HCT116 (cell line): ENCODE results near the gene DPP6. TPM values are rescaled to one million over a fixed set of nuclear protein-coding genes. Genes with fewer than 3 reads are reported as not detected.

Experiments used
- ATAC-seq: fragments of 200-7000 bp; cut with Tn5 transposase; 2 replicates; pipeline ENCODE4 v1.9.1; 2020; ENCODE audit warnings: mild to moderate bottlenecking, moderate library complexity
- BruUV-seq: library from RNA; stranded (reverse); fragments of 400-500 nt; replicated peaks from 2 replicates; lab custom pipeline; 2021; lab: Mats Ljungman, UMichigan
- CTCF ChIA-PET: fragments of 300-600 bp; sonication (Branson Sonifier 250); formaldehyde crosslinking; loops from one replicate; lab custom pipeline; 2021; ENCODE audit warnings: antibody characterized with exemption; lab: Charles Lee
- POLR2A ChIA-PET: fragments of 300-600, 350-600 bp; sonication (Branson Sonifier 250); formaldehyde crosslinking; loops from one replicate; lab custom pipeline; 2021; ENCODE audit warnings: antibody characterized with exemption; lab: Charles Lee
- RAD21 ChIA-PET, 2 experiments: fragments of 300-600 bp; sonication (Branson Sonifier 250); formaldehyde crosslinking; loops; one replicate each; lab custom pipeline; 2023; ENCODE audit warnings: low total read pairs in 2 of 2; ENCODE audit not compliant: uncharacterized antibody in 2 of 2, unreplicated experiment in 2 of 2, low non-redundant PET in 1 of 2; lab: Charles Lee
- DNase-seq: peaks from one replicate; pipeline ENCODE4 v3.0.0-alpha.2; 2010; ENCODE audit warnings: low read depth, low spot score
- H2AFZ ChIP-seq: fragments of 200-600 bp; shearing (Covaris generic), sonication (generic); 2 replicates; pipeline ENCODE4 v1.6.1; 2017; ENCODE audit warnings: low read depth, mixed run types, mixed read lengths, antibody characterized with exemption, low read length; ENCODE audit not compliant: poor library complexity, severe bottlenecking
- H3K27ac ChIP-seq: 2 replicates; pipeline ENCODE4 v1.5.1; 2012; ENCODE audit warnings: low read depth, low read length
- H3K27me3 ChIP-seq: fragments of 200-600 bp; sonication (generic); 2 replicates; pipeline ENCODE4 v1.6.1; 2016; ENCODE audit warnings: mixed run types, low read length, mixed read lengths; ENCODE audit not compliant: insufficient read depth
- H3K36me3 ChIP-seq, 2 experiments: fragments of 200-500 bp in 1 of 2; fragments of 200-600 bp in 1 of 2; sonication (Bioruptor generic) in 1 of 2; sonication (generic) in 1 of 2; 2 replicates each; pipeline versions ENCODE4 v1.5.1 to v1.6.1; 2014 to 2016; ENCODE audit warnings: low read length in 2 of 2, inconsistent platforms in 1 of 2, mixed read lengths in 1 of 2, mixed run types in 1 of 2; ENCODE audit not compliant: insufficient read depth in 2 of 2, control insufficient read depth in 1 of 2
- H3K4me1 ChIP-seq, 2 experiments: fragments of 200-600 bp in 1 of 2; sonication (generic) in 1 of 2; 2 replicates each; pipeline versions ENCODE4 v1.5.1 to v1.6.1; 2012 to 2017; ENCODE audit warnings: low read length in 2 of 2, inconsistent platforms in 1 of 2, mild to moderate bottlenecking in 1 of 2, mixed read lengths in 1 of 2, mixed run types in 1 of 2, moderate library complexity in 1 of 2; ENCODE audit not compliant: insufficient read depth in 2 of 2, control insufficient read depth in 1 of 2
- H3K4me2 ChIP-seq: fragments of 200-600 bp; sonication (generic); 2 replicates; pipeline ENCODE4 v1.6.1; 2017; ENCODE audit warnings: mixed run types, low read length, mixed read lengths
- H3K4me3 ChIP-seq, 2 experiments: fragments of 200-600 bp in 1 of 2; sonication (generic) in 1 of 2; replicated peaks in 1 of 2; 2 replicates each; pipeline ENCODE4 v1.5.1; 2011 to 2016; ENCODE audit warnings: low read length in 2 of 2, control low read depth in 1 of 2, low read depth in 1 of 2, mild to moderate bottlenecking in 1 of 2, mixed read lengths in 1 of 2, mixed run types in 1 of 2
- H3K79me2 ChIP-seq: fragments of 200-600 bp; sonication (generic); 2 replicates; pipeline ENCODE4 v1.6.1; 2017; ENCODE audit warnings: mild to moderate bottlenecking, mixed run types, low read length, moderate library complexity, mixed read lengths; ENCODE audit not compliant: insufficient read depth
- H3K9ac ChIP-seq: fragments of 200-600 bp; sonication (generic); 2 replicates; pipeline ENCODE4 v1.6.1; 2016; ENCODE audit warnings: low read length, mixed read lengths
- H3K9me2 ChIP-seq: fragments of 200-600 bp; sonication (generic), shearing (Covaris generic); 2 replicates; pipeline ENCODE4 v1.6.1; 2017; ENCODE audit warnings: mixed run types, mild to moderate bottlenecking, moderate library complexity; ENCODE audit not compliant: insufficient read depth
- H3K9me3 ChIP-seq, 2 experiments: fragments of 200-500 bp in 1 of 2; fragments of 200-600 bp in 1 of 2; sonication (Bioruptor generic) in 1 of 2; sonication (generic) in 1 of 2; 2 replicates each; pipeline ENCODE4 v1.6.1; 2014 to 2017; ENCODE audit warnings: low read length in 2 of 2, mixed read lengths in 2 of 2, inconsistent platforms in 1 of 2, low read depth in 1 of 2, mild to moderate bottlenecking in 1 of 2, mixed run types in 1 of 2, moderate library complexity in 1 of 2; ENCODE audit not compliant: control insufficient read depth in 1 of 2, insufficient read depth in 1 of 2
- H4K20me1 ChIP-seq: fragments of 200-600 bp; sonication (generic), shearing (Covaris generic); 2 replicates; pipeline ENCODE4 v1.6.1; 2017; ENCODE audit warnings: mixed run types, mild to moderate bottlenecking, moderate library complexity; ENCODE audit not compliant: insufficient read depth
- CBX3 ChIP-seq: IDR thresholded peaks from 2 replicates; pipeline ENCODE4 v1.6.1; 2012; ENCODE audit warnings: low read depth
- EGR1 ChIP-seq: IDR thresholded peaks from 2 replicates; pipeline ENCODE4 v1.6.1; 2012; ENCODE audit warnings: low read depth
- ELF1 ChIP-seq: IDR thresholded peaks from 2 replicates; pipeline ENCODE4 v1.6.1; 2012; ENCODE audit warnings: low read depth, borderline replicate concordance
- EZH2 ChIP-seq: fragments of 200-600 bp; sonication (generic); IDR thresholded peaks from 2 replicates; pipeline ENCODE4 v1.6.1; 2017; ENCODE audit warnings: antibody characterized with exemption, mixed run types
- EZH2phosphoT487 ChIP-seq: fragments of 200-600 bp; IDR thresholded peaks from 2 replicates; pipeline ENCODE4 v1.6.1; 2018; ENCODE audit warnings: antibody characterized with exemption, borderline replicate concordance
- FOSL1 ChIP-seq: IDR thresholded peaks from 2 replicates; pipeline ENCODE4 v1.6.1; 2012; ENCODE audit warnings: low read depth
- JUND ChIP-seq: IDR thresholded peaks from 2 replicates; pipeline ENCODE4 v1.6.1; 2012
- MAX ChIP-seq: IDR thresholded peaks from 2 replicates; pipeline ENCODE4 v1.6.1; 2012
- POLR2A ChIP-seq: IDR thresholded peaks from 2 replicates; pipeline ENCODE4 v1.7.0; 2011; ENCODE audit warnings: borderline replicate concordance; ENCODE audit not compliant: insufficient read depth, insufficient read length; ENCODE audit errors: extremely low read depth
- POLR2AphosphoS5 ChIP-seq: IDR thresholded peaks from 2 replicates; pipeline ENCODE4 v1.6.1; 2011; ENCODE audit warnings: mild to moderate bottlenecking, low read depth, low read length, moderate library complexity
- SRF ChIP-seq: IDR thresholded peaks from 2 replicates; pipeline ENCODE4 v1.6.1; 2012; ENCODE audit warnings: low read depth
- TCF7L2 ChIP-seq: IDR thresholded peaks from 2 replicates; pipeline ENCODE4 v1.7.0; 2011; ENCODE audit warnings: borderline replicate concordance, inconsistent platforms; ENCODE audit not compliant: insufficient read depth, insufficient read length; ENCODE audit errors: extremely low read depth
- ZNF274 ChIP-seq: fragments of 200-500 bp; sonication (Bioruptor generic); IDR thresholded peaks from 2 replicates; pipeline ENCODE4 v1.6.1; 2014; ENCODE audit warnings: mild to moderate bottlenecking, low read depth, low read length, inconsistent platforms
- intact Hi-C: fragments of 100-400 bp; cut with micrococcal nuclease; formaldehyde crosslinking; loops from 2 replicates; pipeline ENCODE4 v1.10.0; 2022
- total RNA-seq: library from RNA; stranded (reverse); gene quantifications from one replicate; pipeline ENCODE4 v1.2.1, GENCODE V29; 2021; ENCODE audit not compliant: unreplicated experiment
- TF ChIP-seq, protein P1 (sequence below): IDR thresholded peaks from 2 replicates; pipeline ENCODE4 v1.6.1; 2011; ENCODE audit warnings: mild to moderate bottlenecking, low read length, moderate library complexity; ENCODE audit not compliant: insufficient replicate concordance; ENCODE audit errors: extremely low read depth
- TF ChIP-seq, protein P2 (sequence below): IDR thresholded peaks from 2 replicates; pipeline ENCODE4 v1.6.1; 2012; ENCODE audit warnings: low read depth
- TF ChIP-seq, protein P3 (sequence below): IDR thresholded peaks from 2 replicates; pipeline ENCODE4 v1.6.1; 2012

The DPP6 gene
- total RNA-seq, 1 experiment from 2014 or later, result not detected

GRCh38 chr7:154837087-154837486 is 784.9 kb downstream of the DPP6 start:
- ATAC-seq, result no peak
- no TSS peak for BruUV-seq
- no peak overlapping the region for H3K27ac ChIP-seq
- ChIA-PET RAD21 (no interaction called here), CTCF (no interaction called here), POLR2A (no interaction called here)
- TF ChIP-seq EGR1 (no peak), POLR2A (no peak), JUND (no peak), TCF7L2 (no peak), EZH2phosphoT487 (no peak), SRF (no peak), MAX (no peak), FOSL1 (no peak), EZH2 (no peak), POLR2AphosphoS5 (no peak), CBX3 (no peak), ELF1 (no peak), ZNF274 (no peak)
- TF ChIP-seq, protein P1, sequence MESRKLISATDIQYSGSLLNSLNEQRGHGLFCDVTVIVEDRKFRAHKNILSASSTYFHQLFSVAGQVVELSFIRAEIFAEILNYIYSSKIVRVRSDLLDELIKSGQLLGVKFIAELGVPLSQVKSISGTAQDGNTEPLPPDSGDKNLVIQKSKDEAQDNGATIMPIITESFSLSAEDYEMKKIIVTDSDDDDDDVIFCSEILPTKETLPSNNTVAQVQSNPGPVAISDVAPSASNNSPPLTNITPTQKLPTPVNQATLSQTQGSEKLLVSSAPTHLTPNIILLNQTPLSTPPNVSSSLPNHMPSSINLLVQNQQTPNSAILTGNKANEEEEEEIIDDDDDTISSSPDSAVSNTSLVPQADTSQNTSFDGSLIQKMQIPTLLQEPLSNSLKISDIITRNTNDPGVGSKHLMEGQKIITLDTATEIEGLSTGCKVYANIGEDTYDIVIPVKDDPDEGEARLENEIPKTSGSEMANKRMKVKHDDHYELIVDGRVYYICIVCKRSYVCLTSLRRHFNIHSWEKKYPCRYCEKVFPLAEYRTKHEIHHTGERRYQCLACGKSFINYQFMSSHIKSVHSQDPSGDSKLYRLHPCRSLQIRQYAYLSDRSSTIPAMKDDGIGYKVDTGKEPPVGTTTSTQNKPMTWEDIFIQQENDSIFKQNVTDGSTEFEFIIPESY, result no peak
- TF ChIP-seq, protein P2, sequence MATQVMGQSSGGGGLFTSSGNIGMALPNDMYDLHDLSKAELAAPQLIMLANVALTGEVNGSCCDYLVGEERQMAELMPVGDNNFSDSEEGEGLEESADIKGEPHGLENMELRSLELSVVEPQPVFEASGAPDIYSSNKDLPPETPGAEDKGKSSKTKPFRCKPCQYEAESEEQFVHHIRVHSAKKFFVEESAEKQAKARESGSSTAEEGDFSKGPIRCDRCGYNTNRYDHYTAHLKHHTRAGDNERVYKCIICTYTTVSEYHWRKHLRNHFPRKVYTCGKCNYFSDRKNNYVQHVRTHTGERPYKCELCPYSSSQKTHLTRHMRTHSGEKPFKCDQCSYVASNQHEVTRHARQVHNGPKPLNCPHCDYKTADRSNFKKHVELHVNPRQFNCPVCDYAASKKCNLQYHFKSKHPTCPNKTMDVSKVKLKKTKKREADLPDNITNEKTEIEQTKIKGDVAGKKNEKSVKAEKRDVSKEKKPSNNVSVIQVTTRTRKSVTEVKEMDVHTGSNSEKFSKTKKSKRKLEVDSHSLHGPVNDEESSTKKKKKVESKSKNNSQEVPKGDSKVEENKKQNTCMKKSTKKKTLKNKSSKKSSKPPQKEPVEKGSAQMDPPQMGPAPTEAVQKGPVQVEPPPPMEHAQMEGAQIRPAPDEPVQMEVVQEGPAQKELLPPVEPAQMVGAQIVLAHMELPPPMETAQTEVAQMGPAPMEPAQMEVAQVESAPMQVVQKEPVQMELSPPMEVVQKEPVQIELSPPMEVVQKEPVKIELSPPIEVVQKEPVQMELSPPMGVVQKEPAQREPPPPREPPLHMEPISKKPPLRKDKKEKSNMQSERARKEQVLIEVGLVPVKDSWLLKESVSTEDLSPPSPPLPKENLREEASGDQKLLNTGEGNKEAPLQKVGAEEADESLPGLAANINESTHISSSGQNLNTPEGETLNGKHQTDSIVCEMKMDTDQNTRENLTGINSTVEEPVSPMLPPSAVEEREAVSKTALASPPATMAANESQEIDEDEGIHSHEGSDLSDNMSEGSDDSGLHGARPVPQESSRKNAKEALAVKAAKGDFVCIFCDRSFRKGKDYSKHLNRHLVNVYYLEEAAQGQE, result no peak
- TF ChIP-seq, protein P3, sequence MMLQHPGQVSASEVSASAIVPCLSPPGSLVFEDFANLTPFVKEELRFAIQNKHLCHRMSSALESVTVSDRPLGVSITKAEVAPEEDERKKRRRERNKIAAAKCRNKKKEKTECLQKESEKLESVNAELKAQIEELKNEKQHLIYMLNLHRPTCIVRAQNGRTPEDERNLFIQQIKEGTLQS, result no peak
- no peak overlapping the region for H3K4me2 ChIP-seq
- H3K36me3 ChIP-seq, result no peaks in the 10 kb centered on the region
- H3K27me3 ChIP-seq, result peaks cover 12% of the 10 kb centered on the region; the same call in 1 of the 2 replicates
- DNase-seq, result no peak
- no peak overlapping the region for H3K9ac ChIP-seq
- intact Hi-C loops, result no loop called here
- no peaks in the 10 kb centered on the region for H3K9me2 ChIP-seq
- no peak overlapping the region for H2AFZ ChIP-seq
- no peaks in the 10 kb centered on the region for H3K9me3 ChIP-seq
- H4K20me1 ChIP-seq, result no peaks in the 10 kb centered on the region
- no peaks in the 10 kb centered on the region for H3K79me2 ChIP-seq
- H3K4me1 ChIP-seq, result no peaks in the 10 kb centered on the region
- no peak overlapping the region for H3K4me3 ChIP-seq
